IPS DF 6.9 (cell line): ENCODE data around the gene NPRL2.

Experiments used
- DNase-seq: peaks from one replicate; pipeline ENCODE4 v3.0.0-alpha.2; 2013; ENCODE audit warnings: low read depth, low spot score
- H3K27ac ChIP-seq: one replicate; pipeline ENCODE4 v1.5.1; 2013; ENCODE audit warnings: low read length, control low read depth
- H3K27me3 ChIP-seq: 2 replicates; pipeline ENCODE4 v1.6.1; 2013; ENCODE audit warnings: mild to moderate bottlenecking, low read length; ENCODE audit not compliant: control insufficient read depth, insufficient read depth
- H3K36me3 ChIP-seq: 2 replicates; pipeline ENCODE4 v1.6.1; 2013; ENCODE audit warnings: low read length; ENCODE audit not compliant: control insufficient read depth, insufficient read depth
- H3K4me1 ChIP-seq: 2 replicates; pipeline ENCODE4 v1.6.1; 2013; ENCODE audit warnings: low read length; ENCODE audit not compliant: control insufficient read depth, insufficient read depth
- H3K4me3 ChIP-seq: 2 replicates; pipeline ENCODE4 v1.5.1; 2013; ENCODE audit warnings: mild to moderate bottlenecking, low read length
- H3K9me3 ChIP-seq: 2 replicates; pipeline ENCODE4 v1.6.1; 2013; ENCODE audit warnings: low read length, inconsistent platforms; ENCODE audit not compliant: control insufficient read depth, insufficient read depth
- WGBS: extraction: QIAGEN DNeasy Blood & Tissue Kit; methylation state at CpG from one replicate; pipeline ENCODE4 v1.1.7; 2013; ENCODE audit warnings: mixed read lengths, missing lambda C conversion rate; ENCODE audit not compliant: insufficient read length, insufficient coverage; 5-methylcytosine and 5-hydroxymethylcytosine counted together

Gene NPRL2

GRCh38 chr3:50373146-50374051 is 22.8 kb upstream of the NPRL2 start:
- 100% methylated on average over 1 of the region's 12 CpGs for WGBS
- Histone ChIP-seq H3K27ac (no peak overlapping the region), H3K27me3 (no peaks in the 10 kb centered on the region), H3K4me3 (no peak overlapping the region), H3K36me3 (peaks cover 2% of the 10 kb centered on the region; the same call in 1 of the 2 replicates), H3K9me3 (no peaks in the 10 kb centered on the region), H3K4me1 (peaks cover 11% of the 10 kb centered on the region)
- DNase-seq = no peak

- no peak for DNase-seq
- Histone ChIP-seq H3K4me3 (no peak overlapping the region), H3K27ac (no peak overlapping the region), H3K27me3 (no peaks in the 10 kb centered on the region), H3K9me3 (no peaks in the 10 kb centered on the region), H3K4me1 (peaks cover 11% of the 10 kb centered on the region), H3K36me3 (peaks cover 2% of the 10 kb centered on the region; the same call in 1 of the 2 replicates)
- no CpG with 5 or more reads among the region's 8 CpGs for whole genome bisulfite sequencing
Observed at GRCh38 chr3:50372349-50372748, 21.8 kb upstream of the NPRL2 start.

GRCh38 chr3:50371133-50371685 is 20.6 kb upstream of the NPRL2 start:
- peaks cover 2% of the 10 kb centered on the region; the same call in 1 of the 2 replicates for H3K36me3 ChIP-seq
- no CpG with 5 or more reads among the region's 3 CpGs for WGBS
- no peak overlapping the region for H3K27ac ChIP-seq
- H3K9me3 ChIP-seq = no peaks in the 10 kb centered on the region
- DNase-seq = no peak
- H3K4me1 ChIP-seq = peaks cover 11% of the 10 kb centered on the region
- H3K4me3 ChIP-seq = no peak overlapping the region
- no peaks in the 10 kb centered on the region for H3K27me3 ChIP-seq

GRCh38 chr3:50370594-50370993 is 20.0 kb upstream of the NPRL2 start:
- Histone ChIP-seq H3K4me1 (peaks cover 13% of the 10 kb centered on the region), H3K27me3 (no peaks in the 10 kb centered on the region), H3K9me3 (no peaks in the 10 kb centered on the region), H3K36me3 (peaks cover 2% of the 10 kb centered on the region; the same call in 1 of the 2 replicates), H3K27ac (no peak overlapping the region), H3K4me3 (no peak overlapping the region)
- WGBS = no CpG with 5 or more reads among the region's 14 CpGs
- no peak for DNase-seq

- H3K4me3 ChIP-seq = no peak overlapping the region
- no CpG with 5 or more reads among the region's 9 CpGs for WGBS
- H3K4me1 ChIP-seq = peaks cover 13% of the 10 kb centered on the region
- H3K27me3 ChIP-seq = no peaks in the 10 kb centered on the region
- H3K36me3 ChIP-seq = no peaks in the 10 kb centered on the region; the same call in 1 of the 2 replicates
- no peaks in the 10 kb centered on the region for H3K9me3 ChIP-seq
- no peak overlapping the region for H3K27ac ChIP-seq
- DNase-seq = no peak
Observed at GRCh38 chr3:50369012-50369670, 18.6 kb upstream of the NPRL2 start.

GRCh38 chr3:50365842-50366220 is 15.3 kb upstream of the NPRL2 start:
- WGBS = no CpG with 5 or more reads among the region's 5 CpGs
- no peak for DNase-seq

GRCh38 chr3:50365080-50365841 is 14.7 kb upstream of the NPRL2 start:
- WGBS = no CpG with 5 or more reads among the region's 53 CpGs
- Histone ChIP-seq H3K4me1 (peaks cover 5% of the 10 kb centered on the region; the same call in 1 of the 2 replicates), H3K36me3 (no peaks in the 10 kb centered on the region; the same call in 1 of the 2 replicates), H3K4me3 (peak overlapping the region; percentile 53; the same call in 1 of the 2 replicates), H3K9me3 (no peaks in the 10 kb centered on the region), H3K27me3 (no peaks in the 10 kb centered on the region), H3K27ac (no peak overlapping the region)
- peak; percentile 75 for DNase-seq

More at GRCh38 chr3:50365842-50366220, 15.3 kb upstream of the NPRL2 start:
- Histone ChIP-seq H3K4me1 (peaks cover 6% of the 10 kb centered on the region), H3K36me3 (no peaks in the 10 kb centered on the region; the same call in 1 of the 2 replicates), H3K9me3 (no peaks in the 10 kb centered on the region), H3K27ac (no peak overlapping the region), H3K4me3 (peak overlapping the region; percentile 53; the same call in 1 of the 2 replicates), H3K27me3 (no peaks in the 10 kb centered on the region)

GRCh38 chr3:50364573-50365079 is 14.1 kb upstream of the NPRL2 start:
- H3K4me3 ChIP-seq = peak overlapping the region; percentile 52
- H3K27ac ChIP-seq = no peak overlapping the region

GRCh38 chr3:50359760-50360110 is 9.2 kb upstream of the NPRL2 start:
- no peak for DNase-seq
- Histone ChIP-seq H3K4me1 (peaks cover 10% of the 10 kb centered on the region), H3K9me3 (no peaks in the 10 kb centered on the region), H3K36me3 (no peaks in the 10 kb centered on the region; the same call in 1 of the 2 replicates), H3K27me3 (no peaks in the 10 kb centered on the region), H3K27ac (no peak overlapping the region), H3K4me3 (peak overlapping the region; percentile 17; the same call in 1 of the 2 replicates)
- WGBS = no CpG with 5 or more reads among the region's 8 CpGs

More at GRCh38 chr3:50364573-50365079, 14.1 kb upstream of the NPRL2 start:
- H3K36me3 ChIP-seq = no peaks in the 10 kb centered on the region; the same call in 1 of the 2 replicates
- H3K4me1 ChIP-seq = peaks cover 5% of the 10 kb centered on the region; the same call in 1 of the 2 replicates
- no peaks in the 10 kb centered on the region for H3K9me3 ChIP-seq
- H3K27me3 ChIP-seq = no peaks in the 10 kb centered on the region
- no CpG with 5 or more reads among the region's 48 CpGs for WGBS
- DNase-seq = no peak
